ENCODE measurements around the gene LRRFIP1.
"Not testable (repeated sequence)": the region's sequence is repeated elsewhere in the genome, so short reads cannot be mapped to it uniquely, and the experiment has no call there.

The LRRFIP1 gene

GRCh38 chr2:237732070-237732469 is 104.7 kb downstream of the LRRFIP1 start:
- DNase-seq: no peak

GRCh38 chr2:237732790-237733381 is 105.5 kb downstream of the LRRFIP1 start:
- no peak for DNase-seq

DNA sequence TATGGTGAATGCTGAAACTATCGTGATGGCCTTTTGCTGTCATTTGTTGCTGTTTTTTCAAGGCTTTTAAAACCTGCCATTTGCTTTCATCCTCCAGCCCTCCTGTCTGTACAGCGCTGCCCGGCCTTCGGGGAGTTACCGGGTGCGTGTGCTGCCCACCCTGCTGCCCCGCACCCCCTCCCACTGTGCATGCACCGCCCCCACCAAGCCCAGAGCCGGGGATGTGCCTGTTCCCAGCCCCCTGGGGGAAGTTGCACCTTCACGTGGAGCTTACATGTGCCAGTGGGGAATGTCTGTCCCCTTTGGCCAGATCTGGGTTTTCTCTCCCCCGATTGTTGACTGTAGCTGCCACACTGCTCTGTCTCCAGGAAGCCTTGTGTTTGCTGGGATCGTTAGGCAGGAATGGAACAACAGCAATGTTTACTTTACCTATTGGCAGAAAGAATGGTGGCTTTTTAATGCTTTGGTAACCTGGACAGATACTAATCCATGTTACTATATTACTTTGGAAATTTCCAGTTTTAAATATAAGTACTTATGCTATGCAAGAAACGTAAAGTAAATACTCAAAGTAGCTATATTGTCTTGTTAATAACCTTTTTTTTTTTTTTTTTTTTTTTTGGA is 106.4 kb downstream of the LRRFIP1 start:
- DNase-seq: no peak

DNA sequence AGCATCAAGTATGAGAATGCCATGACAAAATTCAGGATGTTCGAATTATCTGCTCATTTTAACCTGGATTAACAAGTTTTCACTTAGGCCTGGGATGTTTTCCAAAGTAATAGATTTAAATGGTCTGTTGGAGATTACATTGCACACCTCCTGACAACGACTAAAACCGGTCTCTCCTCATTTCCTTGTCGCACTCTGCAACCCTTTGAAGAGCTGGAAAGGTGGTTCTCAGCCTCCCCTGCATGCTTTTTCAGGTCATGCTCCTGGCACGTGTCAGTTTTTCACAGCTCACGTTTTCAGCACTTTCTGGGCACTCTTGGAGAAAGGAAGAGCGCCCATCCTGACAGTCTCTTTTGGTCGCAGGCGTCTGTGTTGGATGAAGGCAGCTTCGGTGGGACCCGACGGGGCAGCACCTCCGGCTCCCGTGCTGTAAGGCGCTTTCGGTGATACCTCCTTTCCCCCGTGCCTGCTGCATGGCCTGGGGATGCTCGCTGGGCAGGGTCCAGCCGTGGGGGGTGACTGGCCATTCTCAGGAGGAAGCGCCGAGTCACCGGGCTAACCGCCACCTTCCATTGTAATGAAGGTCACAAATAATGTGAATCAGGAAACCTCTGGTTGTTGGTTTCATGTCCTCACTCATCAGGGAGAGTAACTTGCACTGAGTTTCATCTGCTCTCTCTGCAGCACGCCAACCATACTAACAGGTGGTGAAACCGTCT is 107.7 kb downstream of the LRRFIP1 start:
- no peak for DNase-seq

DNA sequence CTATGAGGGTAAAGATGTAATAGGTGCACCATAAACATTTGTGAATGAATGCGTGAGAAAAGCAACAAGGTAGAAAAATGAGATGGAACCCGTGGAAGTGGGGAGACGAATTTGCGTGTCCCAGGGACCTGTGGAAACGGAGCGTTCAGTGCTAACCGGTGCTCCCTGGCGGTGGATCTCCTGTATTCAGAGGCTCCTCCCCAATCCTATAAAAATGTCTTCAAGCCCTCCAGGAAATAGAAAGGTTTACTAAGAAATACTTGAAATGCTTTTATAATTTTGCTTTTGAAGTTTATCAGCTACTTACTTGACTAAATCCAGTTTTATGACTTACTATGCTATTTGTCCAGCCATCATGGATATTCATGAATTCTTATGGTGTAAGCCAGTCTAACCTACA is 108.4 kb downstream of the LRRFIP1 start:
- DNase-seq: no peak

DNA sequence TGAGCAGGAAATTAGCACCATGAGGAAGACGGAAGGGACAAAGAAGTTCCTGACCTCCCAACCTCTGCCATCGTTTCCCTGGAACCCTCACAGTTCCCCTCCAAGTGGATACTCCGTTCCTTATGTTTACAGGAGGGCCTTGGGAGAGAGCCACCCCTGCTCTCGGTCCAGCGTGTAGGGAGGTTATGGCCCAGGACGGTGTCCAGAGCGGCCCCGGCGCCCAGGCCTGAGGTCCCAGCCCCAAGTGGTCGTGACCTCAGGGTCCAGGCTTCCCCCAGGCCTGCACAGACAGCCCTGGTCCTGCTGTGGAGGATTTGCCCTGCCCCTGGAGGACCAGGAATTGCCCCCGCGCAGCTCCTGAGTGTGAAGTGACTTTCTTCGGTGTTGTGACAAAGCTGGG is 109.4 kb downstream of the LRRFIP1 start:
- DNase-seq: no peak

DNA sequence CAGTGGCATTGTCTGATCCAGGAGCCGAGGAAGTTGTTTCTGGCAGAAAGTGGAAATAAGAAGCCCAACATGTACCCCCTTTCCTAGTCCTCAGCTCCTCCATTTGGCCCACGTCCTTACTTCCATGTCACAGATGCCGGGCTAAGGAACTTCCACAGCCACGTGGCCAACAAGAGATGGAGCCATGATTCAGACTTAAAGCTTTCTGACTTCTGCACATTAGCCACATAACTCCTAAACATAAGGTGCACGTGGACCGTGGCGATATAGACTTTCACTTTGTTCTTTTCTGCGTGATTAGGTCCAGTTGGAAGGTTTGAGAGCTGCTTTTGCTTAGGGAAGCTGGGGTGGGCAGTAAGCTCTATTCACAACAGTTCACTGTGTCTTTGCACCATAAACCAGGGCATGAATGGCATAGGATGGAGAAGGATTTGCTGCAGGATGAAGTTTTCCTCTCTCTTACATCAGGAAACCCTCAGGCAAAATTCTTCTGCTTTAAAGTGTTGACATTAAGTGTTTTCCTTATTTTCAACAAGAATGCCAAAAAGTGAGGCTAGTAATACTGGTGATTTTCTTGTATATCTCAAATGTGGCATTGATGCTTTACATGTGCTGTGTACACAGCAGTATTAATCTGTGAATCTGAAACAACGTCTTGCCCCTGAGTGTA is 109.9 kb downstream of the LRRFIP1 start:
- no peak for DNase-seq

GRCh38 chr2:237738255-237738654 is 110.9 kb downstream of the LRRFIP1 start:
- no peak for DNase-seq

GRCh38 chr2:237739101-237739500 is 111.7 kb downstream of the LRRFIP1 start:
- no peak for DNase-seq

GRCh38 chr2:237742191-237742590 is 114.8 kb downstream of the LRRFIP1 start:
- DNase-seq: no peak

DNA sequence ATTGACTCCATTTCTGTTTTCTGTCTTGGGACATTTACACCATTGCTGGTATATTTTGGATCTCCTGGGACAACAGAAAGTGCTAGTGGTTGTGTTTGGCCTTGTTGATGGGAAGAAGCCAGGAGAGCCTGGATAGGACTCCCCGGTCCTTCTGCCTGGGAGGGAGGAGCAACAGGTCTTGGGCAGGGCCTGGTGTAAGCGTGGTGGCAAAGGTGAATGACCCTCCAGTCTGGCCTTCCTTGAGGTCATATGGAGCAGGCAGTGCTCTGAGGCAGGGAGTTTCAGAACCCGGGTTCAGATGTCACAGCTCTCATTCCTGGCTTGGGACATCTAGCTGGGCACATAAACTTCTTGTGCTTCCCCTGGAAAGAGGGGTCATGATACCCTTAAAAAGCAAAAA is 115.2 kb downstream of the LRRFIP1 start:
- DNase-seq: no peak

GRCh38 chr2:237743024-237743423 is 115.6 kb downstream of the LRRFIP1 start:
- DNase-seq: no peak

GRCh38 chr2:237743561-237744269 is 116.3 kb downstream of the LRRFIP1 start:
- no peak for DNase-seq

- DNase-seq: no peak
Measured at GRCh38 chr2:237744270-237744612, 116.9 kb downstream of the LRRFIP1 start.

DNA sequence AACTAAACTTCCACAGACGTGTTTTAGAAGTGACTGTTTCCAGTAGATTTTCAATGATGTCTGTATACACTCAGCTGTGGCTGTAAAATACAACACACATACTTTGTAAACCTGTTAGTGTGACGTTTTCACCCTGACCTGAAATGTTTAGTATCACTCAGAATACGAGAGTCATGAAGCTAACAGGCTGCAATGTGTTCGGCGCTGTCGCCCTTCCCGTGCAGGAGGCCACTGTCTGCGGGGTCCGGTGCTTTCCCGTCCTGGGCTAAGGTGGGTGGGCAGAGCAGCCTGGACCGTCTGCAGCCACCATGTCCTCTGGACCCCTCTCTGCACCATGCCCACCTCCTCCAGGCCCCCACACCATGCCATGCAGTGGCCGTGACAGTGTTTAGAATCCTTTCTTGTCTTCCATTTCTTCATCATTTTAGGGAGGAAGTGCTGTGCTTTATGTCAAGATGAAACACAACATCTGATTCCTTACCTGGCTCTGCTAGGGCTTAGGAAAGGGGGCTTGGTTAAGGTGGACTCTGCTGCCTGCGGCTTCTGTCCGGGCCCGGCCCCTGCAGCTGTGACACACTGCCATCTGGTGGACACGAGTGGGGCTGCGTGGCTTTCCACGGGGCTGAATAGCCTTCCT is 117.3 kb downstream of the LRRFIP1 start:
- no peak for DNase-seq

GRCh38 chr2:237745250-237745613 is 117.8 kb downstream of the LRRFIP1 start:
- no peak for DNase-seq

GRCh38 chr2:237746302-237747080 is 119.1 kb downstream of the LRRFIP1 start:
- no peak for DNase-seq

- no peak for DNase-seq
Measured at GRCh38 chr2:237747189-237747588, 119.8 kb downstream of the LRRFIP1 start.

GRCh38 chr2:237749002-237749401 is 121.6 kb downstream of the LRRFIP1 start:
- no peak for DNase-seq

GRCh38 chr2:237749961-237750360 is 122.6 kb downstream of the LRRFIP1 start:
- no peak for DNase-seq

DNA sequence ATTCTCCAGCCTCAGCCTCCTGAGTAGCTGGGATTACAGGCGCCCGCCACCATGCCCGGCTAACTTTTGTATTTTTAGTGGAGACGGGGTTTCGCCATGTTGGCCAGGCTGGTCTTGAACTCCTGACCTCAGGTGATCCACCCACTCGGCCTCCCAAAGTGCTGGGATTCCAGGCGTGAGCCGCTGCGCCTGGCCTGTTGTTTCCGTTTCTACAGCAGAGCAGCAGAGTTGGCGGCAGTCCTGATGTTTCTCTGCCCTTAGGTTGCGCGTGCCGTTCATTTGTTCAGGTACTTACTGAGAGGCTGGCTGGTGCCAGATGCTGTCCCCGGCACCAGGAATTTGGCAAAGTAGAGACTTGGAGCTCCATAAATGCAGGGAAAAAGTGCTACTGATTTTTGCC is 123.1 kb downstream of the LRRFIP1 start:
- not testable (repeated sequence) for DNase-seq

DNA sequence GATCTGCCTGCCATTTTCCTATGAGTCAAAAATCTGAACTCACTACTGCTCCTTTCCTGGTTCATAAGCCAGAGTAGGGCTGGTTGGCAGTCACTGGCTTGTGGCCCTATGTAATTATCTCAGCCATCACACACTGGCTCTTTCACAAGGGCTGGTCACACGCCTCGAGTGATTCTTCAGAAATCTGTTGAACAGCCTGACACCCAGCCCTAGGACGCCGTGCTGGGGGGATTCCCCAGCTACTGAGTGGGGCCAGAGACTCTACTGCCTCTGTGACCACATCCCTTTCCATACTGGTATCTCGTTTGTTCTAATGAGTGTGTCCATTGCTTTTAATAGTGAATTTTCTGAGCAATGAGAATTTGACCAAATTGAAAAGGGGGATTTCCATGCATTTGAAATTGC is 125.4 kb downstream of the LRRFIP1 start:
- DNase-seq: no peak

All from NCI-H2171 (cell line).